Endothelial cell of umbilical vein (primary cell): Measurements from ENCODE around the gene SHISA9. TPM values are rescaled to one million over a fixed set of nuclear protein-coding genes. Genes with fewer than 3 reads are reported as not detected.

Experiments
- BruUV-seq: library from RNA; stranded (reverse); fragments of 400-500 nt; replicated peaks from 2 replicates; lab custom pipeline; 2021; lab: Mats Ljungman, UMichigan
- CTCF ChIA-PET: fragments of 300-600, 350-600 bp; sonication (Branson Sonifier 250); formaldehyde crosslinking; loops from one replicate; lab custom pipeline; 2021; ENCODE audit warnings: antibody characterized with exemption, inconsistent platforms; lab: Charles Lee
- POLR2A ChIA-PET: fragments of 300-600, 350-600 bp; sonication (Branson Sonifier 250); formaldehyde crosslinking; loops from one replicate; lab custom pipeline; 2021; ENCODE audit warnings: antibody characterized with exemption, inconsistent platforms; lab: Charles Lee
- DNase-seq: peaks from one replicate; pipeline ENCODE4 v3.0.0-alpha.2; 2011; ENCODE audit warnings: low read depth, low spot score
- FAIRE-seq: peaks from 2 replicates; lab custom pipeline; 2011; peaks lifted over from hg19 to GRCh38; lab: Jason Lieb, UNC
- H2AFZ ChIP-seq: 2 replicates; pipeline ENCODE4 v1.6.0; 2012; ENCODE audit warnings: low read depth, low read length, control low read depth, inconsistent platforms
- H3K27ac ChIP-seq: 2 replicates; pipeline ENCODE4 v1.5.1; 2011; ENCODE audit warnings: low read depth, mild to moderate bottlenecking, control low read depth, low read length, moderate library complexity; ENCODE audit not compliant: insufficient read depth
- H3K27me3 ChIP-seq, 2 experiments: 2 replicates each; pipeline versions ENCODE4 v1.6.0 to v1.6.1; 2011; ENCODE audit warnings: low read length in 2 of 2, mixed read lengths in 1 of 2; ENCODE audit not compliant: control insufficient read depth in 2 of 2, insufficient read depth in 2 of 2
- H3K36me3 ChIP-seq, 2 experiments: 2 replicates in 1 of 2; 3 replicates in 1 of 2; pipeline ENCODE4 v1.5.1; 2011; ENCODE audit warnings: low read length in 2 of 2, mild to moderate bottlenecking in 1 of 2, moderate library complexity in 1 of 2; ENCODE audit not compliant: control insufficient read depth in 2 of 2, insufficient read depth in 2 of 2; ENCODE audit errors: extremely low read depth in 1 of 2
- H3K4me1 ChIP-seq: 3 replicates; pipeline ENCODE4 v1.5.1; 2011; ENCODE audit warnings: mild to moderate bottlenecking, low read length; ENCODE audit not compliant: control insufficient read depth, insufficient read depth; ENCODE audit errors: extremely low read depth
- H3K4me2 ChIP-seq: 2 replicates; pipeline ENCODE4 v1.6.1; 2011; ENCODE audit warnings: low read length, control low read depth, mixed read lengths; ENCODE audit not compliant: insufficient read depth
- H3K4me3 ChIP-seq, 3 experiments: fragments of 200-600 bp in 1 of 3; sonication (generic), shearing (Covaris generic) in 1 of 3; replicated peaks in 1 of 3; 2 replicates each; pipeline ENCODE4 v1.5.1; 2011 to 2016; ENCODE audit warnings: control low read depth in 3 of 3, low read length in 3 of 3, mild to moderate bottlenecking in 2 of 3, inconsistent platforms in 1 of 3, low read depth in 1 of 3, moderate library complexity in 1 of 3; ENCODE audit not compliant: insufficient read depth in 1 of 3
- H3K79me2 ChIP-seq: 2 replicates; pipeline ENCODE4 v1.6.0; 2012; ENCODE audit warnings: low read length, inconsistent platforms; ENCODE audit not compliant: control insufficient read depth, insufficient read depth
- H3K9ac ChIP-seq: replicated peaks from 2 replicates; pipeline ENCODE3; 2011; ENCODE audit warnings: low read length, control low read depth; ENCODE audit not compliant: insufficient read depth; ENCODE audit errors: extremely low read depth
- H3K9me1 ChIP-seq: replicated peaks from 3 replicates; pipeline ENCODE4 v1.6.0; 2011; ENCODE audit warnings: mild to moderate bottlenecking, low read length; ENCODE audit not compliant: control insufficient read depth, insufficient read depth; ENCODE audit errors: extremely low read depth
- H3K9me3 ChIP-seq: replicated peaks from 2 replicates; pipeline ENCODE4 v1.5.1; 2012; ENCODE audit warnings: low read length, inconsistent platforms; ENCODE audit not compliant: control insufficient read depth, insufficient read depth
- H4K20me1 ChIP-seq: replicated peaks from 2 replicates; pipeline ENCODE3; 2011; ENCODE audit warnings: mild to moderate bottlenecking, low read length; ENCODE audit not compliant: control insufficient read depth, insufficient read depth; ENCODE audit errors: extremely low read depth
- CTCF ChIP-seq, 2 donors: IDR thresholded peaks; 1 replicate in 1 of 2; 2 replicates in 1 of 2; pipeline ENCODE4 v1.5.1; 2011; ENCODE audit warnings: low read length in 2 of 2, mild to moderate bottlenecking in 2 of 2, moderate library complexity in 2 of 2, control low read depth in 1 of 2, inconsistent platforms in 1 of 2, low read depth in 1 of 2; ENCODE audit not compliant: insufficient read depth in 1 of 2; ENCODE audit errors: extremely low read depth in 1 of 2
- EZH2 ChIP-seq: IDR thresholded peaks from 2 replicates; pipeline ENCODE4 v1.6.1; 2012; ENCODE audit warnings: borderline replicate concordance, low read depth, mild to moderate bottlenecking, moderate library complexity, low read length, inconsistent platforms; ENCODE audit not compliant: severe bottlenecking
- GATA2 ChIP-seq: IDR thresholded peaks from 2 replicates; pipeline ENCODE4 v1.7.0; 2011; ENCODE audit warnings: low read depth, mild to moderate bottlenecking, moderate library complexity, mixed read lengths, low read length; ENCODE audit not compliant: insufficient read length, insufficient read depth
- MAX ChIP-seq: IDR thresholded peaks from 2 replicates; pipeline ENCODE4 v1.6.1; 2011; ENCODE audit not compliant: insufficient read depth, insufficient read length
- MYC ChIP-seq: IDR thresholded peaks from one replicate; pipeline ENCODE4 v1.6.1; 2011; ENCODE audit warnings: mild to moderate bottlenecking, low read depth, low read length
- POLR2AphosphoS5 ChIP-seq: IDR thresholded peaks from 2 replicates; pipeline ENCODE4 v1.6.1; 2012; ENCODE audit warnings: low read depth, mild to moderate bottlenecking, control low read depth, low read length, moderate library complexity; ENCODE audit not compliant: insufficient read depth
- dilution Hi-C: fragments of 300-500 bp; cut with MboI; formaldehyde crosslinking; loops from one replicate; pipeline ENCODE4 v1.15.0; 2019; ENCODE audit warnings: low sequenced_read_pairs; ENCODE audit not compliant: extremely low pct_ligation_motif_present
- intact Hi-C: fragments of 100-400 bp; cut with micrococcal nuclease; formaldehyde crosslinking; loops from one replicate; pipeline ENCODE4 v1.10.0; 2022
- polyA plus RNA-seq, 4 experiments: library from polyadenylated mRNA; depleted of rRNA in 3 of 4; stranded (reverse) in 3 of 4; unstranded in 1 of 4; fragments of >200 nt; gene quantifications; 2 replicates each; pipeline versions ENCODE4 v1.2.1 to v1.2.3, GENCODE V29; 2011 to 2012; ENCODE audit warnings: missing spikeins in 1 of 4
- total RNA-seq: library from RNA; stranded (reverse); gene quantifications from 2 replicates; pipeline ENCODE4 v1.2.3, GENCODE V29; 2021

Gene SHISA9
- total and polyA plus RNA-seq, 2 donors (not counting 3 experiments of a cell fraction or from before 2014, with no cell fraction given): not detected

- Histone ChIP-seq H3K36me3 (no peaks in the 10 kb centered on the region), H3K27ac (no peak overlapping the region), H3K4me3 (no peak overlapping the region), H3K79me2 (no peaks in the 10 kb centered on the region), H3K9me3 (peaks cover 7% of the 10 kb centered on the region), H3K4me1 (no peaks in the 10 kb centered on the region), H2AFZ (no peak overlapping the region), H3K27me3 (no peaks in the 10 kb centered on the region), H3K9me1 (no peaks in the 10 kb centered on the region), H3K4me2 (no peak overlapping the region), H4K20me1 (no peaks in the 10 kb centered on the region), H3K9ac (no peak overlapping the region)
- POLR2A ChIA-PET: no interaction called here
- TF ChIP-seq MYC (no peak), CTCF (IDR thresholded peaks at IDR 0.05; ENCODE audit: extremely low read depth in 1 of 2, insufficient read depth in 1 of 2, low read depth in 1 of 2, low read length in 2 of 2) (no peak), GATA2 (no peak), EZH2 (no peak), MAX (no peak), POLR2AphosphoS5 (no peak)
- dilution Hi-C loops (no loop called here), intact Hi-C loops (no loop called here)
- DNase-seq (no peak), FAIRE-seq (no peak)
- CTCF ChIA-PET: no interaction called here
- BruUV-seq: no TSS peak
Measured at GRCh38 chr16:13165024-13165423, 263.6 kb downstream of the SHISA9 start.
